HG03280 (cell line): Measurements from ENCODE around the gene EMILIN2.
"Not testable (repeated sequence)": the region's sequence is repeated elsewhere in the genome, so short reads cannot be mapped to it uniquely, and the experiment has no call there.

Source experiments
- ATAC-seq: cut with Tn5 transposase; IDR thresholded peaks from one replicate; pipeline ENCODE4 v1.9.1; 2021; ENCODE audit warnings: mild to moderate bottlenecking, moderate library complexity; ENCODE audit not compliant: unreplicated experiment

The EMILIN2 gene

GRCh38 chr18:2913398-2914005 lies 66.7 kb downstream of the EMILIN2 start:
- no peak for ATAC-seq

DNA sequence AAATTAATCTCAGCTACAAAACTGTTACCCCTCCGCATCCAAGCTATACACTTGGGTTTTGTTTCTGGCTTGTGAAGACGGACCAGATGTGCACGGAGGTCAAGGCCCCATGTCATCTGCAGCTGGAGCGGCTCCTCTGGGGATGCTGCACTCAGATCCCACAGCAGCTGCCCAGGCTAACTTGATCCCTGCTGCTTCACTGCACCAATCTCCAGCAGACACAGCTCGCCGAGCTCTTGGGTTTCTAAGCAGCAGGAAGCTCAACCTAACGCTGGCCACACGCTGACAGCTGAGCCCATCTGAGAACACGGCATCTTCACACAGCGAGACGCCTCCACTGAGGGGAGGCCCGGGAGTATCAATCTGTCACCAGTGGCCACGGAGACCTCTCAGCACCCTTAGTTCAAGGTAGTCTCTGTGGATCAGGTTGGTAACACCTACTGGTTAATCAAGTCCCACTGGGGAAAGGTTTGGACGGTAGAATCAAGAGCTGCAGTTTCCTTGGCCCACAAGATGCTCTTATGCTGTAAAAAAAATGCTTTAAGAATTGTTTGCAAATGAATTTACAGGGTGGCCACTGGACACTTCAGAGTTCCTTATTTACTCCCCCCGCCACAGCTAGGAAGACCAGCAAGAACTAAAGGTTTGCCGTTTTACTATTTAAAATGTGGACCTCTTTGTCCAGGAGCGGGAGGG lies 67.5 kb downstream of the EMILIN2 start:
- ATAC-seq = no peak

GRCh38 chr18:2914881-2915240 lies 68.1 kb downstream of the EMILIN2 start:
- no peak for ATAC-seq

DNA sequence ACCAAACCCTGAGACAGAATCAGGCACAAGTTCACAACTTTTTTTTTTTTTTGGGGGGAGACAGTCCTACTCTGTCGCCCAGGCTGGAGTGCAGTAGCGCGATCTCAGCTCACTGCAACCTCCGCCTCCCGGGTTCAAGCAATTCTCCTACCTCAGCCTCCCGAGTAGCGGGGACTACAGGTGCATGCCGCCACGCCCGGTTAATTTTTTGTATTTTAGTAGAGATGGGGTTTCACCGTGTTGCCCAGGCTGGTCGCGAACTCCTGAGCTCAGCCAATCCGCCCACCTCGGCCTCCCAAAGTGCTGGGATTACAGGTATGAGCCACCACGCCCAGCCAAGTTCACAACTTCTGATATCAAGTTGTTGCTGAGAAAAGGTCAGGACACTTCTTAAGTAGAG lies 68.7 kb downstream of the EMILIN2 start:
- ATAC-seq = not testable (repeated sequence)

- no peak for ATAC-seq
Observed at GRCh38 chr18:2916184-2916583, 69.4 kb downstream of the EMILIN2 start.

GRCh38 chr18:2917259-2918047 lies 70.6 kb downstream of the EMILIN2 start:
- ATAC-seq = no peak

DNA sequence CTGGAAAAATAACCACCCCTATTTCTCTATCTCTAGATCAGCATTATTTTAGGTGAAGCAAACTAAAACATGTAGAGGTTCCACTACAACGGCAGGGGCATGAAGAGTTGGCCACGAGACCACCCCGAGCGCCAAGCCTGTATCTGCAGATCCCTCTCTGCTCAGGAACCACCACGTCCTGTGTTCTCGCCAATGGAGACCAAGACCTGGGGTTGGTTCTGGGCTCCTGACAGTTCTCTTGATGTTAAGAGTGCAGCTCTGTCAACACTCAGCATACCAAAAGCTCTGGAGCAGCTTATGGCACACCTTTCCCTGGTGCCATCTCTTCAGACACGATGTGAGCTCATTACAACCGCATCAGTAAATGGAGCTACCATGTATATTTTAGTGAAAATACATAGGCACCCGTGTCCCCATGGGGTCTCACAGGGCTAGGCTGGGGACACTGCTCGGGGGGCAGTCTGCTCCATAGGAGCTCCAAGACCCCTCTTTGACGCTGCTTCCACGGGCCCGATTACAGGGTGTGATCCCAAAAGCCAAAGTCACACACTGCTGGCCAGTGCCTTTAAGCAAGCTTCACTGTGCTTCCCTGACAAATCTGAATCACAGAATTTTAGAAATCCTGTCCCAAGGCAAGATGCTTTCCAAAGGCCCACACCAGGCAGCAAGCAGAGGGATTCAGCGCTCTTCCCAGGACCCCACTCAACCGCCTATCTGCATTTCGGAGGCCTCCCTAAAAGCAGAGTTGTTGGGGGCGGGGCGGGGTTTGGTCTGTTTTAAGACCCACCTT lies 72.2 kb downstream of the EMILIN2 start:
- ATAC-seq = no peak

DNA sequence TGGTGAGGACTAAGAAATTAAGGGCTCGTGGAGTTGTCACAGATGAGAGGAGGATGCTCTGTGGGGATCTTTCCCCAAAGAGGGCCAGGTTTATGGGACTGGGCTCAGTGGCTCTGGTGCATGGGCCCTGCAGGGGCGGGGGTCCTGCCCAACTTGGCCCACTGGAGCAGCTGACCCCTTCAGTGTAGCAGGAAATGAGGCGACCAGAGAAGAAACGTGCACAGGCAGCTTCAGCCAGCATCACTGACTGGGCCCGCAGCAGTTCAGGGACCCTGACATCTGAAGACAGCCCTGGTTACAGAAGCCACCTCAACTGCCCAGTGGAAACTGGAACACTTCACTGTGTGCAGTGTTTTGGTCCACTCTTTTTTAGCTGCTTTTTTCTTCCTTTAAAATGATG lies 72.8 kb downstream of the EMILIN2 start:
- ATAC-seq = no peak

DNA sequence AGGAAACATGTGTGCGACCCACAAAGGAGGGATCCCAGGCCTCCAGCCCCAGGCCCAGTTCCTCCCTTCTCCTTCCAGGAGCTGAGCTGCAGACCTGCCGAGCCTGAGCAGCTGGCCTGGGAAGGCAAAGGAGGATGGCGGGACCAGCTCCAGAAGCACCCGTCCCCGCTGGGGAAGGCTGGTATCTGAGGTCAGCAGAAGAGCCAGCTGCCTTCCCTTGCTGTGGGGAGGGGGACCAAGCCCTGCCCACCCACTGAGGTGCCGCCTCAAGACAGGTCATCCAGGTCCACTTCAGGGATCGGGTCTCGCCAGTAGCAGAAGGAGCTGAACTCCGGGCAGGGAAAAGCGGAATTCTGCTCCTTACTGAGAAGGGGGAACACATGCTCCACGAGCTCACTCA lies 73.2 kb downstream of the EMILIN2 start:
- ATAC-seq = no peak

DNA sequence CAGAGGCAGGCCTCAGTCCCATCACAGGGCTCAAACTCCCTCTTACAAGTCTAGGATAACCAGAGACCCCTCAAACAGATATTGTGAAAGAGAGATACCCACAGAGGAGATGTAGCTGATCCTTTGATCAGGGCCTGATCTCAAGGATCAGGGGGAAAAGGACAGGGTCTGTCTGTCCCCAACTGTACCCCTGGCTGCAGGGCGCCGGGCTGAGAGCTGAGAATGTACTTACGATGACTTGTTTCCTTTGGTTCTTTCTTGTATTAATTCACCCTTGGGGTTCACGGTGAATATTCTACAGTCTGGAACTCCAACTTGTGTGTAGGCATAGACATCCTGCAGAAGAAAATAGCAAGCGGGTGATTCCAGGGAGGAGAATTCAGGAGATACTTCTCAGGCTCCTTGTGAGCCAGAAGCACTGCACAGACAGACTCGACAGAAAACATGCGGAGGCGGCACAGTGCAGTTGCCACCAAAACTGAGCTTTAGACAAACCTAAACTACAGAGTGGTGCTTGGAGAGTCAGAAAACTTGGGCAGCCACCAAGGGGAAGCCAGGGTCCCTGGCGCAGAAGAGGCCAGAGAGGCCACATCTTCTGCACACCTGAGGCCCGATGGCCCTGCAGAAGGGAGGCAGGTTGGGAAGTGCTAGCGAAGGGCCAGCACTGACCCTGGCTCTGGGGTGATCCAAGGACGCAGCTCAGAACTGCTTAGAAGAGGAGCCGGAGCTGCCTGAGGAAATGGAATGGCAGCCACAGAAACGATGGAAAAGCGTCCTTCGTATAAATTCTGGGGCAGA lies 73.9 kb downstream of the EMILIN2 start:
- no peak for ATAC-seq

DNA sequence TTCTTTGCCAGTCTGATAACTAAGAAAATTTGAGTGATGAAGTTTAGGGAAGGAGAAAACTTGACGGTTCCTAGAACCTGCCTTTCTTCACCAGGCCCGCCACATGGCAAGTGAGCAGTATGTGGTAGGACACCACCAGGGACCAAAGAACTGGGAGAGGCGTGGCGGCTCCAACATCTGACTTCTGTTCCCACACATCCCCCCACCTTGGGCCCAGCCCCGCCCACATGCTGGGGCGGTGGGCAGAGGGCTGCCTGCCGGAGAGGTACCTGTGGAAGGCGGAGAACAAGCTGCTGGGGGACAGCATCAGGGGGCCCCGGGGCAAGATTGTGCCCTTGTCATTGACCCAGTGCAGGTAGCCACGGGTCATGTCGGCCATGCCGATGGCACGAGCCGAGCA lies 75.0 kb downstream of the EMILIN2 start:
- no peak for ATAC-seq

DNA sequence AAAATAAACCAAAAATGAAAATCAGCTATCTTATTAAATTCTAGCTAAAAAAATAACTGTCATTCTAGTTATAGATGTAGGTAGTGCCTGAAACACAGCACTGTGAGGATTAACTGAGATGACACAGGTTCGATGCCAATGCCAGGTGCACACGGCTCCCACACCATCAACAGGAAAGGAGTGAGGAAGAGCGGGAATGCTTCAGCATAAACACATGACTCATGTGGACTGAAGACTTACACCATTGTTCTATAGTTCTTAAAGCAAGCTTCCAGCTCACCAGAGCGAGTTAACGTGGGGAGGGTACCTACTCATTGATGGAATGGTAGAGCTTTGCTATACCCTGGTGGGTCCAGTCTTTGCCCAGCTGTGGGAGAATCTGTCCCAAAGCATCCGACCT lies 76.7 kb downstream of the EMILIN2 start:
- no peak for ATAC-seq

DNA sequence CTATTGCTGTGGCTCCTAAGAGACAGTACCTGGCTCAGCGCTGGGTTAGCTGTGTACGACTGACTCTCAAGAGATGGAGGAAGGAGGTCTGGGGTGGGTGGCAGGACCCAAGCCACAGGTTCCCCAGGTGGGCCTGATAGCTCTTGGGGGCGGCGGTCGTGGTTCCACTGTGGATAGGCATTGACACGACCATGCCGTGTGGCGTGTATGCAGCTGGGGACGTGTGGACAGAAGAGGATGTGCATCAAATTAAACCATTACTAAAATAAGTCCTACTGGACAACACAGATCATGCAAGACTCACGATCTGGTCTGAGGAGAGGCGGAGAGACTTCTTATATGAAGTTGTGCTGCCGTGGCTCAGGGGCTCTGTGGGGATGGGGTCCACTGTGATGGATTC lies 78.1 kb downstream of the EMILIN2 start:
- no peak for ATAC-seq

- ATAC-seq = no peak
Observed at GRCh38 chr18:2926528-2926927, 79.7 kb downstream of the EMILIN2 start.

DNA sequence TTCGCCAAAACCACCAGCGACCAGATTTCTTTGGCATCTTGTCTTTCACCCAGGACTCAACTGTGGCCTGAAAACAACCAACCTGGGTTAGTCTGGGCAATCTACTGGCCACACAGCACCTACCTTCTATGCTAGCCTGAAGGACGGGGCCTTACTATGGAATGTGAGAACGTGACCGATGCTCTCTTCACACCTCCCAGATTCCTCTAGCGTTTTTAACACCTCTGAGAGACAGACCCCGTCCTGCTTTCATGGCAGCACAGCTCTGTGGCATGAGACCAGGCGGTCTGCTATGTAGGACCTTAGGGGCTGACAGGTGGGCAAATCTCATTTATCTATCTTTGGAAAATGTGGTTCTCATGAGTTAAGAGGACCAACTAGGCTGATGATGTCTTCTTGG lies 80.9 kb downstream of the EMILIN2 start:
- no peak for ATAC-seq

- no peak for ATAC-seq
Observed at GRCh38 chr18:2932247-2933181, 85.7 kb downstream of the EMILIN2 start.

DNA sequence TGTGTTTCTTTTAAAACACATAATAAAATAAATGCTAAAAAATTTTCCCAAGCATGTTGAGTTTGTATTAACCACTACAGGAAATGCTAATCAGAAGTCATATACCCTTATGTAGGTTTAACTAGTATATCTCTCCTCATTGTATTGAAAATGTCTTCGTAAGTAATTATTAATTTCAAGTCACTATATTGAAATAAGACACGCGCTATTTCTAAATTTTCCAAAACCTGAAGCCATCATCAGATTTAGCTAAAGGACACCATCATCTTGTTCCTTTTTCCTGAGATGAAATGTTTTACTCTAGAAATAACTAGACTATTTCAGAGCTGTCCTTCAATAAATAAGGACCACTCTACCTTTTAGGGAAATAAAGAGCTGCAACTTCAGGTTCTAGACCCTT lies 87.2 kb downstream of the EMILIN2 start:
- ATAC-seq = no peak

DNA sequence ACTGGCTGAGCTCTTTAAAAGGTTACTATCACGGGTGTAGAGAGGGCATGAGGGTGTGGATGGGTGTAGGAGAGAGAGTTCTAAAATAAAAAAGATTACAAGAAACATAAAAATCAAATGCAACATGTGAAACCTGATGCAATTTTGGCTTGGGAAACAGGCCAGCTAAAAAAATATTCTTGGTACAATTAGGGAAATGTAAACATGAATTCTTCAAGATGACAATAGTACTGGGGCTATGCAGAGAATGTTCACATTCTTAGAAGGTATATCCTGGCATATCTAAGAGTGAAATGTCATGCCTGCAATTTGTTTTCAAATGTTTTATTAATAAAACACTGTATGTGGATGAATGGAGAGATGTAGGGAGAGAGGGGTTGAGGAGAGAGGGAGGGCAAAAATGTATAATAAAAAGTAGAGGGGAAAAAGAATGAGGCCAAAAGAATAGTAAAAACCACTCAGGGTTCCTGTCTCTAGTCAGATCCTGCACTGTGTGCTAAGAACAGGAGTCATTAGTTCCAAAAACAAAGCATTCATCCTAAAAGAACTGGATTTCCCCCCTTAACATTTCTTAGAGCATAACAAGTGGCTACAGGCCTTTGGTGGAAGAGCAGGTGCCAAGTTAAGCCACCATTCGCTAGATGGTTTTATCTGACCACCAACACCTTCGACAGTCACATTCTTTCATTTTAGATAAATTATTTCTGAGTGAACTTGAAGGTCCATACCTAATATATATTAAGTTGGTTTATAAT lies 88.8 kb downstream of the EMILIN2 start:
- no peak for ATAC-seq

- no peak for ATAC-seq
Observed at GRCh38 chr18:2939317-2939716, 92.5 kb downstream of the EMILIN2 start.
